GM23338 (cell line): Measurements from ENCODE around the gene SND1. TPM values are rescaled to one million over a fixed set of nuclear protein-coding genes. Genes with fewer than 3 reads are reported as not detected.

Experiments used
- ATAC-seq: fragments of 200-7000 bp; cut with Tn5 transposase; 3 replicates; pipeline ENCODE4 v1.9.1; 2020
- DNase-seq: peaks from one replicate; pipeline ENCODE4 v3.0.0-alpha.2; 2015; ENCODE audit warnings: low spot score
- H2AFZ ChIP-seq: fragments of 200-600 bp; sonication (generic); 2 replicates; pipeline ENCODE4 v1.8.0; 2016; ENCODE audit warnings: antibody characterized with exemption, mild to moderate bottlenecking, moderate library complexity
- H3F3A ChIP-seq: fragments of 200-600 bp; sonication (generic); replicated peaks from 2 replicates; pipeline ENCODE4 v1.8.0; 2017; ENCODE audit warnings: antibody characterized with exemption, mixed run types, low read depth
- H3K27ac ChIP-seq: fragments of 200-600 bp; sonication (generic); 2 replicates; pipeline ENCODE4 v1.6.1; 2016; ENCODE audit warnings: low read depth
- H3K27me3 ChIP-seq: fragments of 200-600 bp; sonication (generic); 2 replicates; pipeline ENCODE4 v1.8.0; 2016; ENCODE audit warnings: mild to moderate bottlenecking, mixed run types, moderate library complexity; ENCODE audit not compliant: insufficient read depth
- H3K36me3 ChIP-seq: fragments of 200-600 bp; sonication (generic); 2 replicates; pipeline ENCODE4 v1.8.0; 2016; ENCODE audit warnings: mild to moderate bottlenecking; ENCODE audit not compliant: insufficient read depth
- H3K4me1 ChIP-seq: fragments of 200-600 bp; sonication (generic); 2 replicates; pipeline ENCODE4 v1.8.0; 2016; ENCODE audit warnings: mild to moderate bottlenecking, moderate library complexity; ENCODE audit not compliant: insufficient read depth
- H3K4me2 ChIP-seq: fragments of 200-600 bp; sonication (generic); 2 replicates; pipeline ENCODE4 v1.7.1; 2017; ENCODE audit warnings: mixed run types
- H3K4me3 ChIP-seq: fragments of 200-600 bp; sonication (generic); 2 replicates; pipeline ENCODE4 v1.6.1; 2016; ENCODE audit warnings: mixed run types
- H3K79me2 ChIP-seq: fragments of 200-600 bp; sonication (generic); replicated peaks from 2 replicates; pipeline ENCODE4 v1.8.0; 2017; ENCODE audit warnings: mild to moderate bottlenecking; ENCODE audit not compliant: insufficient read depth
- H3K9me2 ChIP-seq: fragments of 200-600 bp; sonication (generic); 2 replicates; pipeline ENCODE4 v1.8.0; 2017; ENCODE audit not compliant: insufficient read depth
- H4K20me1 ChIP-seq: fragments of 200-600 bp; sonication (generic); replicated peaks from 2 replicates; pipeline ENCODE4 v1.8.0; 2017; ENCODE audit warnings: mild to moderate bottlenecking; ENCODE audit not compliant: insufficient read depth
- H3K27ac Mint-ChIP-seq: 2 replicates; pipeline ENCODE4 v1.8.0; 2020; ENCODE audit warnings: inconsistent platforms, mild to moderate bottlenecking, moderate library complexity, mixed read lengths
- H3K27me3 Mint-ChIP-seq: 3 replicates; pipeline ENCODE4 v1.8.0; 2022; ENCODE audit warnings: low read depth, mild to moderate bottlenecking, moderate library complexity, mixed read lengths, inconsistent platforms; ENCODE audit not compliant: insufficient read depth, poor library complexity
- H3K36me3 Mint-ChIP-seq: 3 replicates; pipeline ENCODE4 v1.8.0; 2021; ENCODE audit warnings: low read depth, mild to moderate bottlenecking, inconsistent platforms, moderate library complexity, mixed read lengths
- H3K4me1 Mint-ChIP-seq: 3 replicates; pipeline ENCODE4 v1.8.0; 2020; ENCODE audit warnings: mild to moderate bottlenecking, inconsistent platforms, mixed read lengths
- H3K4me3 Mint-ChIP-seq: 3 replicates; pipeline ENCODE4 v1.8.0; 2021; ENCODE audit warnings: moderate library complexity, mild to moderate bottlenecking, inconsistent platforms, mixed read lengths
- H3K9me3 Mint-ChIP-seq: 3 replicates; pipeline ENCODE4 v1.8.0; 2020; ENCODE audit warnings: moderate library complexity, mild to moderate bottlenecking, inconsistent platforms, mixed read lengths
- EZH2 ChIP-seq: fragments of 200-600 bp; sonication (generic); IDR thresholded peaks from one replicate; pipeline ENCODE4 v1.8.0; 2017; ENCODE audit warnings: antibody characterized with exemption, mild to moderate bottlenecking, low read depth; ENCODE audit not compliant: unreplicated experiment
- EZH2phosphoT487 ChIP-seq: fragments of 200-600 bp; sonication (generic); IDR thresholded peaks from one replicate; pipeline ENCODE4 v1.8.1; 2018; ENCODE audit warnings: antibody characterized with exemption; ENCODE audit not compliant: unreplicated experiment
- NANOG ChIP-seq: IDR thresholded peaks from 2 replicates; pipeline ENCODE4 v1.6.1; 2016; ENCODE audit warnings: antibody characterized with exemption, borderline replicate concordance
- POLR2AphosphoS5 ChIP-seq: IDR thresholded peaks from 2 replicates; pipeline ENCODE4 v1.6.1; 2016; ENCODE audit warnings: antibody characterized with exemption, low read depth
- ZNF114 ChIP-seq: fragments of 250-450 bp; sonication (Bioruptor Pico); IDR thresholded peaks from 2 replicates; pipeline ENCODE4 v1.5.0; 2020; ENCODE audit warnings: mild to moderate bottlenecking, moderate library complexity
- ZNF331 ChIP-seq: fragments of 250-450 bp; sonication (Bioruptor Pico); IDR thresholded peaks from 2 replicates; pipeline ENCODE4 v1.5.0; 2020; ENCODE audit warnings: low read depth, mild to moderate bottlenecking, moderate library complexity
- polyA plus RNA-seq: library from polyadenylated mRNA; unstranded; fragments of >200 nt; fragmentation: Nextera tagmentation; extraction: Ambion mirVana; gene quantifications from 2 replicates; pipeline ENCODE4 v1.2.1, GENCODE V29; 2016
- total RNA-seq: library from RNA; depleted of rRNA; stranded (reverse); fragments of >200 nt; shearing (Covaris generic); gene quantifications from 2 replicates; pipeline ENCODE4 v1.2.3, GENCODE V29; 2014
- TF ChIP-seq, protein P1 (sequence below), 2 experiments: fragments of 200-600 bp in 1 of 2; sonication (generic) in 1 of 2; conservative IDR thresholded peaks; 2 replicates each; pipeline versions ENCODE4 v1.5.1 to v1.6.1; 2016 to 2017; ENCODE audit warnings: antibody characterized with exemption in 2 of 2, low read depth in 2 of 2, mild to moderate bottlenecking in 2 of 2, moderate library complexity in 1 of 2
- TF ChIP-seq, protein P2 (sequence below): IDR thresholded peaks from 2 replicates; pipeline ENCODE4 v1.6.1; 2016; ENCODE audit warnings: antibody characterized with exemption
- TF ChIP-seq, protein P3 (sequence below): fragments of 250-450 bp; sonication (Bioruptor Pico); IDR thresholded peaks from 2 replicates; pipeline ENCODE4 v1.5.0; 2020; ENCODE audit warnings: mild to moderate bottlenecking, moderate library complexity

Gene SND1
- total and polyA plus RNA-seq, 2 experiments from 2014 or later, result 107 to 254 TPM

DNA sequence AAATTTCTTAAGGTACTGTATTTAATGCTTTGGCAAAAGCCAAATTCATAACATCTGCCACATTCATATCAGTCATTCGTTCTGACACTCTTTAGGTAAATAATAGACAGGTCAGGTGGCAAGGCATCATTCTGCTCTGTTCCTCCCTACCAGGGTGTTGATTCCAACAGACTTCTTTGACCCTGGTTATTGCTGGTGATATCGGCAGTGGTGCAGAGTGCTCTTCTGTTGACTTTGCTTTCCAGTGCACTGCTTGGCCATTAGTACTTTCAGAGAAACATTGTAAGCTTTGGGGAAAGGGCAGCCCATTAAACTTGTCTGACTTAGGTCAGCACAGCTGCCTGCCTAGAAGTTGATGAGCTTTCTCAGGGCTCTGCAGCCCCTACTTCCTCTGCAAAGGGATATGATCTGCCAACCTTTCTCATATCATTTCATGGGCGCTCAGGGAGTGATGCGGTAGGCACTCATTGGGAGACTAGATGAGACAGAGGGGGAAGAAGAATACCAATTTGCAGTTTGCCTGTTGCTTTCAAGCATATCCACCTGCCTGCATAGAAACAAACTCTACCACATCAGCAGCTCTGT, 240.0 kb downstream of the SND1 start:
- Mint-ChIP-seq H3K27me3 (peaks cover 2% of the 10 kb centered on the region), H3K4me1 (peaks cover 44% of the 10 kb centered on the region), H3K4me3 (no peak overlapping the region), H3K36me3 (peaks cover 30% of the 10 kb centered on the region), H3K9me3 (no peaks in the 10 kb centered on the region), H3K27ac (no peak overlapping the region)
- Histone ChIP-seq H3K27ac (no peak overlapping the region), H3F3A (no peaks in the 10 kb centered on the region), H3K4me2 (no peak overlapping the region), H3K36me3 (peaks cover 13% of the 10 kb centered on the region; the same call in 1 of the 2 replicates), H3K4me1 (peaks cover 53% of the 10 kb centered on the region), H4K20me1 (peaks cover 13% of the 10 kb centered on the region), H3K27me3 (no peaks in the 10 kb centered on the region), H3K4me3 (no peak overlapping the region), H3K79me2 (peaks cover 49% of the 10 kb centered on the region), H3K9me2 (no peaks in the 10 kb centered on the region), H2AFZ (no peak overlapping the region)
- ATAC-seq (no peak), DNase-seq (no peak)
- TF ChIP-seq ZNF114 (no peak), EZH2 (no peak), EZH2phosphoT487 (no peak), ZNF331 (no peak), NANOG (no peak), POLR2AphosphoS5 (no peak)
- TF ChIP-seq, protein P1, sequence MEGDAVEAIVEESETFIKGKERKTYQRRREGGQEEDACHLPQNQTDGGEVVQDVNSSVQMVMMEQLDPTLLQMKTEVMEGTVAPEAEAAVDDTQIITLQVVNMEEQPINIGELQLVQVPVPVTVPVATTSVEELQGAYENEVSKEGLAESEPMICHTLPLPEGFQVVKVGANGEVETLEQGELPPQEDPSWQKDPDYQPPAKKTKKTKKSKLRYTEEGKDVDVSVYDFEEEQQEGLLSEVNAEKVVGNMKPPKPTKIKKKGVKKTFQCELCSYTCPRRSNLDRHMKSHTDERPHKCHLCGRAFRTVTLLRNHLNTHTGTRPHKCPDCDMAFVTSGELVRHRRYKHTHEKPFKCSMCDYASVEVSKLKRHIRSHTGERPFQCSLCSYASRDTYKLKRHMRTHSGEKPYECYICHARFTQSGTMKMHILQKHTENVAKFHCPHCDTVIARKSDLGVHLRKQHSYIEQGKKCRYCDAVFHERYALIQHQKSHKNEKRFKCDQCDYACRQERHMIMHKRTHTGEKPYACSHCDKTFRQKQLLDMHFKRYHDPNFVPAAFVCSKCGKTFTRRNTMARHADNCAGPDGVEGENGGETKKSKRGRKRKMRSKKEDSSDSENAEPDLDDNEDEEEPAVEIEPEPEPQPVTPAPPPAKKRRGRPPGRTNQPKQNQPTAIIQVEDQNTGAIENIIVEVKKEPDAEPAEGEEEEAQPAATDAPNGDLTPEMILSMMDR (conservative IDR thresholded peaks at IDR 0.05; ENCODE audit: low read depth in 2 of 2), result no peak
- TF ChIP-seq, protein P2, sequence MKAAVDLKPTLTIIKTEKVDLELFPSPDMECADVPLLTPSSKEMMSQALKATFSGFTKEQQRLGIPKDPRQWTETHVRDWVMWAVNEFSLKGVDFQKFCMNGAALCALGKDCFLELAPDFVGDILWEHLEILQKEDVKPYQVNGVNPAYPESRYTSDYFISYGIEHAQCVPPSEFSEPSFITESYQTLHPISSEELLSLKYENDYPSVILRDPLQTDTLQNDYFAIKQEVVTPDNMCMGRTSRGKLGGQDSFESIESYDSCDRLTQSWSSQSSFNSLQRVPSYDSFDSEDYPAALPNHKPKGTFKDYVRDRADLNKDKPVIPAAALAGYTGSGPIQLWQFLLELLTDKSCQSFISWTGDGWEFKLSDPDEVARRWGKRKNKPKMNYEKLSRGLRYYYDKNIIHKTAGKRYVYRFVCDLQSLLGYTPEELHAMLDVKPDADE, result no peak

DNA sequence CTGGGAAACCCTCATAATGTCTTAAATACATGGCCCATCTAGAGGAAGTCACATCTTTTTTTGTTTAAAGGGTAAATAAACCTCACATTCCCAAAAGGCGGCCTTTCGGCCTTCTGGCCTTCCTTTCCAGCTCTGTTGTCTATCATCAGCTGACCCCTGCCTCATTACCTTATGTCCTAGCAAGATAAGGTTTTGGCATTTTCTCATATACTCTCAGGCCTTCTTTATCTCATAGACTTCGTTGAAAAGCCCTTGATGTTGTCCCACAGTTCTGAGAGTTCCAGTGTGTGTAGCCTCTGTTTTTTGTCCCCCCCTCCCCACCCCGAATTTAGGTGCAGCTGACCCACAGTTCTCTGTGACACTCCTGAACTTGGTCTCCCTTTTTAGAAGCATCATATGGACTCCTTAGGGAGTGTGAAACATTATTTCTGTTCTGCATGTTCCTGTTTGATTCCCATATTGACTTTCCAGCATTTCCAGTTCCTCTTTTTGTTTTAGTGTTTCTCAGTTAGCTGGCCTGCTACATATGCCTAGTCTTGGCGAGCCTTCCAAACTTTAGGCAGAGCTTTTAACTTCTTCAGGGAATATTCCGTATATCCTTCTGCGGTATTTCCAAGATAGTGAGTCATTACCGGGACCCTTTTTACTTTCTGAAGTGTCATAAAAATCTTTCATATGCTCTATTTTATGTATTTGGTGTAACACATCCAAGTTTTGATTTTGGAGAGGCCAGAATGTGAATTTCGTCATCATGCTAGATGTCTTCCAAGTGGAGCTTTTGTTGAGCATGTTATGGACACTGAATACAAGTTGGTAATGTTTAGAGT, 240.7 kb downstream of the SND1 start:
- H3K36me3 Mint-ChIP-seq, result peaks cover 30% of the 10 kb centered on the region
- no peaks in the 10 kb centered on the region for H3F3A ChIP-seq
- H3K4me3 Mint-ChIP-seq, result no peak overlapping the region; the same call in 2 of the 3 replicates
- DNase-seq, result no peak
- peaks cover 37% of the 10 kb centered on the region for H3K4me1 Mint-ChIP-seq
- peaks cover 2% of the 10 kb centered on the region for H3K27me3 Mint-ChIP-seq
- H3K4me2 ChIP-seq, result no peak overlapping the region
- TF ChIP-seq, protein P3, sequence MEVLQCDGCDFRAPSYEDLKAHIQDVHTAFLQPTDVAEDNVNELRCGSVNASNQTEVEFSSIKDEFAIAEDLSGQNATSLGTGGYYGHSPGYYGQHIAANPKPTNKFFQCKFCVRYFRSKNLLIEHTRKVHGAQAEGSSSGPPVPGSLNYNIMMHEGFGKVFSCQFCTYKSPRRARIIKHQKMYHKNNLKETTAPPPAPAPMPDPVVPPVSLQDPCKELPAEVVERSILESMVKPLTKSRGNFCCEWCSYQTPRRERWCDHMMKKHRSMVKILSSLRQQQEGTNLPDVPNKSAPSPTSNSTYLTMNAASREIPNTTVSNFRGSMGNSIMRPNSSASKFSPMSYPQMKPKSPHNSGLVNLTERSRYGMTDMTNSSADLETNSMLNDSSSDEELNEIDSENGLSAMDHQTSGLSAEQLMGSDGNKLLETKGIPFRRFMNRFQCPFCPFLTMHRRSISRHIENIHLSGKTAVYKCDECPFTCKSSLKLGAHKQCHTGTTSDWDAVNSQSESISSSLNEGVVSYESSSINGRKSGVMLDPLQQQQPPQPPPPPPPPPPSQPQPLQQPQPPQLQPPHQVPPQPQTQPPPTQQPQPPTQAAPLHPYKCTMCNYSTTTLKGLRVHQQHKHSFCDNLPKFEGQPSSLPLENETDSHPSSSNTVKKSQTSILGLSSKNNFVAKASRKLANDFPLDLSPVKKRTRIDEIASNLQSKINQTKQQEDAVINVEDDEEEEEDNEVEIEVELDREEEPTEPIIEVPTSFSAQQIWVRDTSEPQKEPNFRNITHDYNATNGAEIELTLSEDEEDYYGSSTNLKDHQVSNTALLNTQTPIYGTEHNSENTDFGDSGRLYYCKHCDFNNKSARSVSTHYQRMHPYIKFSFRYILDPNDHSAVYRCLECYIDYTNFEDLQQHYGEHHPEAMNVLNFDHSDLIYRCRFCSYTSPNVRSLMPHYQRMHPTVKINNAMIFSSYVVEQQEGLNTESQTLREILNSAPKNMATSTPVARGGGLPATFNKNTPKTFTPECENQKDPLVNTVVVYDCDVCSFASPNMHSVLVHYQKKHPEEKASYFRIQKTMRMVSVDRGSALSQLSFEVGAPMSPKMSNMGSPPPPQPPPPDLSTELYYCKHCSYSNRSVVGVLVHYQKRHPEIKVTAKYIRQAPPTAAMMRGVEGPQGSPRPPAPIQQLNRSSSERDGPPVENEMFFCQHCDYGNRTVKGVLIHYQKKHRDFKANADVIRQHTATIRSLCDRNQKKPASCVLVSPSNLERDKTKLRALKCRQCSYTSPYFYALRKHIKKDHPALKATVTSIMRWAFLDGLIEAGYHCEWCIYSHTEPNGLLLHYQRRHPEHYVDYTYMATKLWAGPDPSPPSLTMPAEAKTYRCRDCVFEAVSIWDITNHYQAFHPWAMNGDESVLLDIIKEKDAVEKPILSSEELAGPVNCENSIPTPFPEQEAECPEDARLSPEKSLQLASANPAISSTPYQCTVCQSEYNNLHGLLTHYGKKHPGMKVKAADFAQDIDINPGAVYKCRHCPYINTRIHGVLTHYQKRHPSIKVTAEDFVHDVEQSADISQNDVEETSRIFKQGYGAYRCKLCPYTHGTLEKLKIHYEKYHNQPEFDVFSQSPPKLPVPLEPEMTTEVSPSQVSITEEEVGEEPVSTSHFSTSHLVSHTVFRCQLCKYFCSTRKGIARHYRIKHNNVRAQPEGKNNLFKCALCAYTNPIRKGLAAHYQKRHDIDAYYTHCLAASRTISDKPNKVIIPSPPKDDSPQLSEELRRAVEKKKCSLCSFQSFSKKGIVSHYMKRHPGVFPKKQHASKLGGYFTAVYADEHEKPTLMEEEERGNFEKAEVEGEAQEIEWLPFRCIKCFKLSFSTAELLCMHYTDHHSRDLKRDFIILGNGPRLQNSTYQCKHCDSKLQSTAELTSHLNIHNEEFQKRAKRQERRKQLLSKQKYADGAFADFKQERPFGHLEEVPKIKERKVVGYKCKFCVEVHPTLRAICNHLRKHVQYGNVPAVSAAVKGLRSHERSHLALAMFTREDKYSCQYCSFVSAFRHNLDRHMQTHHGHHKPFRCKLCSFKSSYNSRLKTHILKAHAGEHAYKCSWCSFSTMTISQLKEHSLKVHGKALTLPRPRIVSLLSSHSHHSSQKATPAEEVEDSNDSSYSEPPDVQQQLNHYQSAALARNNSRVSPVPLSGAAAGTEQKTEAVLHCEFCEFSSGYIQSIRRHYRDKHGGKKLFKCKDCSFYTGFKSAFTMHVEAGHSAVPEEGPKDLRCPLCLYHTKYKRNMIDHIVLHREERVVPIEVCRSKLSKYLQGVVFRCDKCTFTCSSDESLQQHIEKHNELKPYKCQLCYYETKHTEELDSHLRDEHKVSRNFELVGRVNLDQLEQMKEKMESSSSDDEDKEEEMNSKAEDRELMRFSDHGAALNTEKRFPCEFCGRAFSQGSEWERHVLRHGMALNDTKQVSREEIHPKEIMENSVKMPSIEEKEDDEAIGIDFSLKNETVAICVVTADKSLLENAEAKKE (CRISPR knock-in tag), result no peak
- TF ChIP-seq, protein P1 (conservative IDR thresholded peaks at IDR 0.05; ENCODE audit: low read depth in 2 of 2), result no peak
- H3K36me3 ChIP-seq, result peaks cover 12% of the 10 kb centered on the region; the same call in 1 of the 2 replicates
- peaks cover 13% of the 10 kb centered on the region for H4K20me1 ChIP-seq
- peaks cover 57% of the 10 kb centered on the region for H3K79me2 ChIP-seq
- H3K4me3 ChIP-seq, result no peak overlapping the region
- no peaks in the 10 kb centered on the region for H3K9me2 ChIP-seq
- no peak overlapping the region for H3K27ac ChIP-seq
- H3K4me1 ChIP-seq, result peaks cover 52% of the 10 kb centered on the region
- no peaks in the 10 kb centered on the region for H3K9me3 Mint-ChIP-seq
- no peaks in the 10 kb centered on the region for H3K27me3 ChIP-seq
- H2AFZ ChIP-seq, result no peak overlapping the region
- no peak overlapping the region for H3K27ac Mint-ChIP-seq
- no peak for ATAC-seq
